SU-DHL-6 (cell line): ENCODE measurements around the gene AKAP8.

Source experiments
- H2AFZ ChIP-seq: fragments of 200-600 bp; sonication (generic); 2 replicates; pipeline ENCODE4 v1.6.1; 2014; ENCODE audit warnings: low read depth, mild to moderate bottlenecking, moderate library complexity, mixed read lengths, antibody characterized with exemption, low read length; ENCODE audit not compliant: severe bottlenecking
- H3F3A ChIP-seq: fragments of 200-600 bp; shearing (Covaris generic); 2 replicates; pipeline ENCODE4 v1.6.0; 2016; ENCODE audit warnings: antibody characterized with exemption, mild to moderate bottlenecking; ENCODE audit not compliant: insufficient read depth
- H3K27ac ChIP-seq: fragments of 200-600 bp; sonication (generic); 2 replicates; pipeline ENCODE4 v1.5.1; 2016; ENCODE audit warnings: low read depth, mild to moderate bottlenecking, low read length, moderate library complexity, mixed read lengths
- H3K27me3 ChIP-seq: fragments of 200-600 bp; sonication (generic), shearing (Covaris generic); 2 replicates; pipeline ENCODE4 v1.6.0; 2014; ENCODE audit warnings: mild to moderate bottlenecking, low read length
- H3K36me3 ChIP-seq: fragments of 200-600 bp; sonication (generic); 2 replicates; pipeline ENCODE4 v1.6.1; 2014; ENCODE audit warnings: mild to moderate bottlenecking, low read length, mixed read lengths
- H3K4me2 ChIP-seq: fragments of 300-600, 200-600 bp; shearing (Covaris generic), sonication (generic); 2 replicates; pipeline ENCODE4 v1.6.0; 2014; ENCODE audit warnings: low read length, low read depth, mild to moderate bottlenecking; ENCODE audit not compliant: poor library complexity, severe bottlenecking
- H3K4me3 ChIP-seq: fragments of 200-600 bp; sonication (generic); 2 replicates; pipeline ENCODE4 v1.5.1; 2014; ENCODE audit warnings: antibody characterized with exemption, low read length, mild to moderate bottlenecking, mixed read lengths; ENCODE audit not compliant: insufficient read depth, poor library complexity, severe bottlenecking
- H3K79me2 ChIP-seq: fragments of 200-600 bp; sonication (generic); 2 replicates; pipeline ENCODE4 v1.6.1; 2014; ENCODE audit warnings: mild to moderate bottlenecking, low read length, moderate library complexity; ENCODE audit not compliant: insufficient read depth
- H3K9ac ChIP-seq: fragments of 200-600 bp; sonication (generic); 2 replicates; pipeline ENCODE4 v1.7.0; 2014; ENCODE audit warnings: mild to moderate bottlenecking, low read length
- H3K9me2 ChIP-seq: fragments of 200-600 bp; sonication (generic); replicated peaks from 2 replicates; pipeline ENCODE4 v1.6.1; 2014; ENCODE audit warnings: low read length; ENCODE audit not compliant: insufficient read depth
- H3K9me3 ChIP-seq: fragments of 200-600 bp; sonication (generic); 2 replicates; pipeline ENCODE4 v1.6.1; 2014; ENCODE audit warnings: low read length, mixed read lengths; ENCODE audit not compliant: insufficient read depth
- H4K20me1 ChIP-seq: fragments of 200-600 bp; sonication (generic); 2 replicates; pipeline ENCODE4 v1.6.1; 2014; ENCODE audit warnings: low read depth, mild to moderate bottlenecking, antibody characterized with exemption, low read length, moderate library complexity, mixed read lengths
- CTCF ChIP-seq: fragments of 200-600 bp; sonication (generic); IDR thresholded peaks from one replicate; pipeline ENCODE4 v1.5.1; 2017; ENCODE audit warnings: antibody characterized with exemption, mild to moderate bottlenecking, low read length, moderate library complexity; ENCODE audit not compliant: insufficient read depth, poor library complexity, severe bottlenecking
- EZH2phosphoT487 ChIP-seq: fragments of 200-600 bp; sonication (generic), shearing (Covaris generic); conservative IDR thresholded peaks from 2 replicates; pipeline ENCODE4 v1.6.1; 2018; ENCODE audit warnings: mild to moderate bottlenecking, antibody characterized with exemption, low read length, moderate library complexity, mixed read lengths

The AKAP8 gene

GRCh38 chr19:15316498-15316897 lies 63.1 kb downstream of the AKAP8 start:
- Histone ChIP-seq H3F3A (no peaks in the 10 kb centered on the region), H3K27me3 (no peaks in the 10 kb centered on the region), H2AFZ (no peak overlapping the region), H3K9ac (peak overlapping the region; percentile 1; the same call in 1 of the 2 replicates), H3K27ac (peak overlapping the region; percentile 38), H3K79me2 (peaks cover 100% of the 10 kb centered on the region), H3K36me3 (no peaks in the 10 kb centered on the region), H3K9me2 (no peaks in the 10 kb centered on the region), H3K9me3 (no peaks in the 10 kb centered on the region), H3K4me3 (no peak overlapping the region), H3K4me2 (peak overlapping the region; percentile 31), H4K20me1 (peaks cover 73% of the 10 kb centered on the region)
- no peak for TF ChIP-seq CTCF
- no peak for TF ChIP-seq EZH2phosphoT487

GRCh38 chr19:15315101-15315500 lies 64.5 kb downstream of the AKAP8 start:
- Histone ChIP-seq H3K4me2 (no peak overlapping the region), H3K27ac (no peak overlapping the region), H3K9me2 (no peaks in the 10 kb centered on the region), H3K27me3 (no peaks in the 10 kb centered on the region), H4K20me1 (peaks cover 59% of the 10 kb centered on the region), H3K9me3 (no peaks in the 10 kb centered on the region), H3K79me2 (peaks cover 100% of the 10 kb centered on the region), H3F3A (no peaks in the 10 kb centered on the region), H3K9ac (no peak overlapping the region), H3K4me3 (no peak overlapping the region), H3K36me3 (no peaks in the 10 kb centered on the region), H2AFZ (no peak overlapping the region)
- no peak for TF ChIP-seq CTCF

- no peak overlapping the region for H2AFZ ChIP-seq
- H3K79me2 ChIP-seq = peaks cover 100% of the 10 kb centered on the region
- H3K27ac ChIP-seq = no peak overlapping the region
- H3K27me3 ChIP-seq = no peaks in the 10 kb centered on the region
- TF ChIP-seq EZH2phosphoT487 (no peak), CTCF (no peak)
- H3F3A ChIP-seq = no peaks in the 10 kb centered on the region
- H3K9me3 ChIP-seq = no peaks in the 10 kb centered on the region
- H3K36me3 ChIP-seq = no peaks in the 10 kb centered on the region
- no peaks in the 10 kb centered on the region for H3K9me2 ChIP-seq
- no peak overlapping the region for H3K4me2 ChIP-seq
- no peak overlapping the region for H3K9ac ChIP-seq
- no peak overlapping the region for H3K4me3 ChIP-seq
- H4K20me1 ChIP-seq = peaks cover 55% of the 10 kb centered on the region
These were observed 65.8 kb downstream of the AKAP8 start for GRCh38 chr19:15313649-15314279.
